Smooth muscle cell (in vitro differentiated cells): ENCODE data around the gene AMOT. TPM values are rescaled to one million over a fixed set of nuclear protein-coding genes. Genes with fewer than 3 reads are reported as not detected.

Source experiments
- DNase-seq: peaks from one replicate; lab custom pipeline; 2025; ENCODE audit not compliant: unreplicated experiment; lab: John Stamatoyannopoulos, UW
- H2AFZ ChIP-seq: fragments of 200-600 bp; sonication (generic); 2 replicates; pipeline ENCODE4 v1.6.0; 2016; ENCODE audit warnings: antibody characterized with exemption, low read depth, mild to moderate bottlenecking
- H3F3A ChIP-seq: fragments of 200-600 bp; sonication (generic); 2 replicates; pipeline ENCODE4 v1.6.0; 2017; ENCODE audit warnings: antibody characterized with exemption, low read depth
- H3K27ac ChIP-seq: fragments of 200-600 bp; sonication (generic); 2 replicates; pipeline ENCODE4 v1.5.1; 2016; ENCODE audit warnings: low read depth, mild to moderate bottlenecking
- H3K27me3 ChIP-seq: fragments of 200-600 bp; sonication (generic); 2 replicates; pipeline ENCODE4 v1.6.1; 2016; ENCODE audit warnings: low read depth, mild to moderate bottlenecking
- H3K36me3 ChIP-seq: fragments of 200-600 bp; sonication (generic); 2 replicates; pipeline ENCODE4 v1.5.1; 2016; ENCODE audit warnings: low read depth
- H3K4me1 ChIP-seq: fragments of 200-600 bp; sonication (generic); 2 replicates; pipeline ENCODE4 v1.5.1; 2016; ENCODE audit warnings: low read depth
- H3K4me2 ChIP-seq: fragments of 200-600 bp; sonication (generic); 2 replicates; pipeline ENCODE4 v1.6.0; 2016; ENCODE audit warnings: mild to moderate bottlenecking
- H3K4me3 ChIP-seq: fragments of 200-600 bp; sonication (generic); 2 replicates; pipeline ENCODE4 v1.5.1; 2016; ENCODE audit warnings: mild to moderate bottlenecking
- H3K79me2 ChIP-seq: fragments of 200-600 bp; sonication (generic); 2 replicates; pipeline ENCODE4 v1.6.0; 2016; ENCODE audit warnings: low read depth, mild to moderate bottlenecking
- H3K9ac ChIP-seq: fragments of 200-600 bp; sonication (generic); 2 replicates; pipeline ENCODE4 v1.6.0; 2016; ENCODE audit warnings: low read depth
- H3K9me3 ChIP-seq: fragments of 200-600 bp; sonication (generic); replicated peaks from 2 replicates; pipeline ENCODE4 v1.5.1; 2016; ENCODE audit warnings: low read depth
- H4K20me1 ChIP-seq: fragments of 200-600 bp; sonication (generic); 2 replicates; pipeline ENCODE4 v1.6.0; 2016; ENCODE audit warnings: low read depth
- WGBS: methylation state at CpG from one replicate; pipeline ENCODE4 v1.1.7; 2016; ENCODE audit warnings: low lambda C conversion rate; 5-methylcytosine and 5-hydroxymethylcytosine counted together
- polyA plus RNA-seq: library from polyadenylated mRNA; unstranded; fragments of >200 nt; fragmentation: Nextera tagmentation; extraction: Ambion mirVana; gene quantifications from 2 replicates; pipeline ENCODE4 v1.2.1, GENCODE V29; 2016
- total RNA-seq: library from RNA; depleted of rRNA; stranded (reverse); fragments of >200 nt; gene quantifications from 2 replicates; pipeline ENCODE4 v1.2.3, GENCODE V29; 2014
- TF ChIP-seq, protein P1 (sequence below): fragments of 200-600 bp; sonication (generic); IDR thresholded peaks from 2 replicates; pipeline ENCODE4 v1.5.1; 2017; ENCODE audit warnings: borderline replicate concordance, mild to moderate bottlenecking, antibody characterized with exemption; ENCODE audit not compliant: insufficient read depth, poor library complexity, severe bottlenecking

Gene AMOT
- total and polyA plus RNA-seq, 2 experiments from 2014 or later: 10.0 to 66.6 TPM

DNA sequence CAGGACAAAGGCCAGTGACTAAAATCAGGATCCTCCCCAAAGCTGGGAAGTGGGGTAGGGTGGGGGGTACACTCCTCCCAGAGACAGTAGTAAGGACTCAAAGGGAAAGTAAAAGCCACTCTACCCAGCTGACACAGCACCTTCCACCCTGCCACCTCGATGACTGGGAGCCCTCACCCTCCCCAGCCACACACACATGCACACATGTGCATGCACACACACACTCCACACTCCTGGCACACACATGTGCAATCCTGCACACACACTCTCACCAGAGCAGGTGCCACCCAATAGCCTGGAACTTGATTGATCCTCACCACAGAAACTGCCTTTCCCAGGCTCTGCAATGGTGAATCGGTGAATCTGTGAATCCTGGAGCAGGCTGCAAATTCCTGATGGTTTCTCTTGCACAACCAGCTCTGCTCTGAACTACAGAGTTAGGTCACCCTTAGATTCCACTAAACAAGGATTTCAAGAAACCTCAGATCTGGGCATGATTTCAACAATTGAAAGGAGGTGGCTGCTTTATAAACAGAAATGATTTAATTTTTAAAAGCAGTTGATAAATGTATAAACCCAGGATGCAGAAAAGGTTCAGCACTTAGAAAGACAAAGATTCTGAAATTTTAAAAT, 21.5 kb downstream of the AMOT start:
- 44% methylated on average over 2 of the region's 2 CpGs for WGBS
- DNase-seq: no peak
- peak overlapping the region; percentile 22 for H3K27ac ChIP-seq

GRCh38 chrX:112818114-112819007, 22.3 kb downstream of the AMOT start:
- no peak overlapping the region for H3K27ac ChIP-seq
- H3K4me2 ChIP-seq: peak overlapping the region; percentile 42
- H3K4me1 ChIP-seq: peaks cover 34% of the 10 kb centered on the region
- no peaks in the 10 kb centered on the region for H3K36me3 ChIP-seq
- H3K27me3 ChIP-seq: no peaks in the 10 kb centered on the region
- TF ChIP-seq, protein P1, sequence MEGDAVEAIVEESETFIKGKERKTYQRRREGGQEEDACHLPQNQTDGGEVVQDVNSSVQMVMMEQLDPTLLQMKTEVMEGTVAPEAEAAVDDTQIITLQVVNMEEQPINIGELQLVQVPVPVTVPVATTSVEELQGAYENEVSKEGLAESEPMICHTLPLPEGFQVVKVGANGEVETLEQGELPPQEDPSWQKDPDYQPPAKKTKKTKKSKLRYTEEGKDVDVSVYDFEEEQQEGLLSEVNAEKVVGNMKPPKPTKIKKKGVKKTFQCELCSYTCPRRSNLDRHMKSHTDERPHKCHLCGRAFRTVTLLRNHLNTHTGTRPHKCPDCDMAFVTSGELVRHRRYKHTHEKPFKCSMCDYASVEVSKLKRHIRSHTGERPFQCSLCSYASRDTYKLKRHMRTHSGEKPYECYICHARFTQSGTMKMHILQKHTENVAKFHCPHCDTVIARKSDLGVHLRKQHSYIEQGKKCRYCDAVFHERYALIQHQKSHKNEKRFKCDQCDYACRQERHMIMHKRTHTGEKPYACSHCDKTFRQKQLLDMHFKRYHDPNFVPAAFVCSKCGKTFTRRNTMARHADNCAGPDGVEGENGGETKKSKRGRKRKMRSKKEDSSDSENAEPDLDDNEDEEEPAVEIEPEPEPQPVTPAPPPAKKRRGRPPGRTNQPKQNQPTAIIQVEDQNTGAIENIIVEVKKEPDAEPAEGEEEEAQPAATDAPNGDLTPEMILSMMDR: no peak
- WGBS: 68% methylated on average over 11 of the region's 11 CpGs
- no peak overlapping the region for H2AFZ ChIP-seq
- H3K79me2 ChIP-seq: peaks cover 4% of the 10 kb centered on the region
- no peaks in the 10 kb centered on the region for H3K9me3 ChIP-seq
- H4K20me1 ChIP-seq: no peaks in the 10 kb centered on the region
- no peaks in the 10 kb centered on the region for H3F3A ChIP-seq
- DNase-seq: no peak
- H3K9ac ChIP-seq: no peak overlapping the region
- no peak overlapping the region for H3K4me3 ChIP-seq

More for the DNA sequence above, 21.5 kb downstream of the AMOT start:
- no peak overlapping the region for H3K4me3 ChIP-seq
- no peaks in the 10 kb centered on the region for H3K36me3 ChIP-seq
- TF ChIP-seq, protein P1: no peak
- no peak overlapping the region for H2AFZ ChIP-seq
- peaks cover 34% of the 10 kb centered on the region for H3K4me1 ChIP-seq
- no peaks in the 10 kb centered on the region for H3K27me3 ChIP-seq
- H4K20me1 ChIP-seq: no peaks in the 10 kb centered on the region
- H3K9ac ChIP-seq: no peak overlapping the region
- no peaks in the 10 kb centered on the region for H3F3A ChIP-seq
- H3K9me3 ChIP-seq: no peaks in the 10 kb centered on the region
- H3K79me2 ChIP-seq: peaks cover 4% of the 10 kb centered on the region
- H3K4me2 ChIP-seq: peak overlapping the region; percentile 37

GRCh38 chrX:112816908-112817307, 23.7 kb downstream of the AMOT start:
- no peak for DNase-seq
- Histone ChIP-seq H3K27me3 (no peaks in the 10 kb centered on the region), H3K4me3 (no peak overlapping the region), H3K9me3 (no peaks in the 10 kb centered on the region), H3K9ac (no peak overlapping the region), H3K4me2 (no peak overlapping the region), H2AFZ (no peak overlapping the region), H3F3A (no peaks in the 10 kb centered on the region), H3K27ac (no peak overlapping the region), H3K79me2 (peaks cover 4% of the 10 kb centered on the region), H3K4me1 (peaks cover 34% of the 10 kb centered on the region), H3K36me3 (no peaks in the 10 kb centered on the region), H4K20me1 (no peaks in the 10 kb centered on the region)
- 66% methylated on average over 2 of the region's 2 CpGs for WGBS
- TF ChIP-seq, protein P1: no peak
